OCI-LY7 (cell line): ENCODE data around the gene KCNIP4. TPM values are rescaled to one million over a fixed set of nuclear protein-coding genes. Genes with fewer than 3 reads are reported as not detected.

Source experiments
- BruUV-seq: library from RNA; stranded (reverse); fragments of 400-500 nt; replicated peaks from 2 replicates; lab custom pipeline; 2021; lab: Mats Ljungman, UMichigan
- CTCF ChIA-PET: fragments of 300-600 bp; sonication (Branson Sonifier 250); formaldehyde crosslinking; loops from one replicate; lab custom pipeline; 2022; ENCODE audit warnings: antibody characterized with exemption; ENCODE audit not compliant: unreplicated experiment; lab: Charles Lee
- POLR2A ChIA-PET: fragments of 300-600 bp; sonication (Branson Sonifier 250); formaldehyde crosslinking; loops from one replicate; lab custom pipeline; 2022; ENCODE audit warnings: antibody characterized with exemption; lab: Charles Lee
- DNase-seq: peaks from one replicate; pipeline ENCODE4 v3.0.0-alpha.2; 2015; ENCODE audit warnings: low spot score
- H2AFZ ChIP-seq: fragments of 200-600 bp; sonication (generic), shearing (Covaris generic); 2 replicates; pipeline ENCODE4 v1.6.1; 2014; ENCODE audit warnings: mild to moderate bottlenecking, antibody characterized with exemption, low read length, moderate library complexity
- H3K27ac ChIP-seq: fragments of 200-600 bp; sonication (generic); 2 replicates; pipeline ENCODE4 v1.5.1; 2014; ENCODE audit warnings: mixed run types, low read depth, mild to moderate bottlenecking, moderate library complexity, low read length, inconsistent platforms; ENCODE audit not compliant: poor library complexity, severe bottlenecking
- H3K36me3 ChIP-seq: fragments of 200-600 bp; sonication (generic); 2 replicates; pipeline ENCODE4 v1.6.1; 2014; ENCODE audit warnings: mild to moderate bottlenecking, antibody characterized with exemption, low read length, moderate library complexity, mixed read lengths; ENCODE audit not compliant: insufficient read depth
- H3K4me1 ChIP-seq: fragments of 200-600 bp; sonication (generic); 2 replicates; pipeline ENCODE4 v1.5.1; 2014; ENCODE audit warnings: mild to moderate bottlenecking, low read length; ENCODE audit not compliant: insufficient read depth, poor library complexity, severe bottlenecking
- H3K4me2 ChIP-seq: fragments of 200-600 bp; sonication (generic); 2 replicates; pipeline ENCODE4 v1.6.1; 2014; ENCODE audit warnings: mild to moderate bottlenecking, low read length
- H3K4me3 ChIP-seq: fragments of 200-600 bp; sonication (generic); 2 replicates; pipeline ENCODE4 v1.5.1; 2014; ENCODE audit warnings: mild to moderate bottlenecking, low read depth, low read length; ENCODE audit not compliant: poor library complexity, severe bottlenecking
- H3K79me2 ChIP-seq: fragments of 200-600 bp; sonication (generic); 2 replicates; pipeline ENCODE4 v1.6.1; 2016; ENCODE audit warnings: low read depth, mild to moderate bottlenecking, low read length, moderate library complexity, mixed read lengths; ENCODE audit not compliant: insufficient read depth
- H3K9me2 ChIP-seq: fragments of 200-600 bp; sonication (generic); 2 replicates; pipeline ENCODE4 v1.6.1; 2016; ENCODE audit warnings: mild to moderate bottlenecking, low read length, mixed read lengths; ENCODE audit not compliant: insufficient read depth
- H3K9me3 ChIP-seq: fragments of 200-600 bp; sonication (generic); 2 replicates; pipeline ENCODE4 v1.6.1; 2014; ENCODE audit warnings: mild to moderate bottlenecking, mixed run types, low read length, mixed read lengths
- H4K20me1 ChIP-seq: fragments of 200-600 bp; sonication (generic); 2 replicates; pipeline ENCODE4 v1.6.1; 2014; ENCODE audit warnings: mild to moderate bottlenecking, antibody characterized with exemption, low read length, moderate library complexity, mixed read lengths; ENCODE audit not compliant: insufficient read depth
- CTCF ChIP-seq: fragments of 200-600 bp; sonication (generic); conservative IDR thresholded peaks from 2 replicates; pipeline ENCODE4 v1.5.1; 2014; ENCODE audit warnings: mild to moderate bottlenecking, antibody characterized with exemption, low read length, moderate library complexity, mixed read lengths
- EZH2phosphoT487 ChIP-seq: fragments of 200-600 bp; sonication (generic); IDR thresholded peaks from 2 replicates; pipeline ENCODE4 v1.6.1; 2018; ENCODE audit warnings: low read depth, borderline replicate concordance, mild to moderate bottlenecking, mixed run types, antibody characterized with exemption, low read length, moderate library complexity, mixed read lengths
- intact Hi-C: fragments of 100-400 bp; cut with micrococcal nuclease; formaldehyde crosslinking; loops from one replicate; pipeline ENCODE4 v1.10.0; 2022; ENCODE audit not compliant: unreplicated experiment
- total RNA-seq, 2 experiments: library from RNA; depleted of rRNA in 1 of 2; stranded (reverse); fragments of >200 nt in 1 of 2; shearing (Covaris generic) in 1 of 2; gene quantifications; 2 replicates each; pipeline ENCODE4 v1.2.3, GENCODE V29; 2014 to 2022

KCNIP4 gene
- total RNA-seq, 2 experiments from 2014 or later: not detected

GRCh38 chr4:20868108-20868507, 1080.5 kb downstream of the KCNIP4 start:
- TF ChIP-seq CTCF (no peak), EZH2phosphoT487 (no peak)
- Histone ChIP-seq H2AFZ (no peak overlapping the region), H3K9me2 (no peaks in the 10 kb centered on the region), H3K4me3 (no peak overlapping the region), H3K4me1 (no peaks in the 10 kb centered on the region), H3K9me3 (no peaks in the 10 kb centered on the region), H3K27ac (no peak overlapping the region), H3K36me3 (no peaks in the 10 kb centered on the region), H3K79me2 (no peaks in the 10 kb centered on the region), H4K20me1 (no peaks in the 10 kb centered on the region), H3K4me2 (no peak overlapping the region)
- intact Hi-C loops: no loop called here
- no peak for DNase-seq
- ChIA-PET CTCF (no interaction called here), POLR2A (no interaction called here)
- no TSS peak for BruUV-seq

- no peaks in the 10 kb centered on the region for H4K20me1 ChIP-seq
- POLR2A ChIA-PET: interaction anchor here (1.2 kb wide), 1 partner anchor 13 kb away, joined by 3 read pairs; no protein-coding TSS in a partner anchor
- no TSS peak for BruUV-seq
- H3K4me2 ChIP-seq: no peak overlapping the region
- no peaks in the 10 kb centered on the region for H3K36me3 ChIP-seq
- DNase-seq: no peak
- TF ChIP-seq CTCF (no peak), EZH2phosphoT487 (no peak)
- CTCF ChIA-PET: no interaction called here
- H3K27ac ChIP-seq: no peak overlapping the region
- H3K9me3 ChIP-seq: no peaks in the 10 kb centered on the region
- H3K79me2 ChIP-seq: no peaks in the 10 kb centered on the region
- H3K4me3 ChIP-seq: no peak overlapping the region
- intact Hi-C loops: no loop called here
- no peak overlapping the region for H2AFZ ChIP-seq
- no peaks in the 10 kb centered on the region for H3K9me2 ChIP-seq
- no peaks in the 10 kb centered on the region for H3K4me1 ChIP-seq
Measured at GRCh38 chr4:20860878-20861277, 1087.7 kb downstream of the KCNIP4 start.

- TF ChIP-seq EZH2phosphoT487 (no peak), CTCF (no peak)
- H3K4me2 ChIP-seq: no peak overlapping the region
- H3K4me3 ChIP-seq: no peak overlapping the region
- no peaks in the 10 kb centered on the region for H3K36me3 ChIP-seq
- H3K9me2 ChIP-seq: no peaks in the 10 kb centered on the region
- no TSS peak for BruUV-seq
- no peaks in the 10 kb centered on the region for H4K20me1 ChIP-seq
- intact Hi-C loops: no loop called here
- CTCF ChIA-PET: no interaction called here
- H3K4me1 ChIP-seq: no peaks in the 10 kb centered on the region
- no peaks in the 10 kb centered on the region for H3K9me3 ChIP-seq
- POLR2A ChIA-PET: no interaction called here
- H3K79me2 ChIP-seq: no peaks in the 10 kb centered on the region
- no peak for DNase-seq
- H3K27ac ChIP-seq: no peak overlapping the region
- no peak overlapping the region for H2AFZ ChIP-seq
Measured at GRCh38 chr4:20859097-20859781, 1089.3 kb downstream of the KCNIP4 start.
